SK-N-MC (cell line): ENCODE measurements around the gene MS4A6A.

Experiments used
- EZH2 ChIP-seq: fragments of 200-600 bp; sonication (generic); IDR thresholded peaks from one replicate; pipeline ENCODE4 v1.6.1; 2017; ENCODE audit warnings: antibody characterized with exemption
- FOXP2 ChIP-seq: optimal IDR thresholded peaks from 2 replicates; pipeline ENCODE3; 2011; ENCODE audit warnings: mild to moderate bottlenecking, moderate library complexity; ENCODE audit not compliant: insufficient read depth; ENCODE audit errors: extremely low read length, control extremely low read depth
- POLR2AphosphoS5 ChIP-seq: IDR thresholded peaks from 2 replicates; pipeline ENCODE4 v1.6.1; 2012; ENCODE audit warnings: mild to moderate bottlenecking, low read depth, low read length, borderline replicate concordance

DNA sequence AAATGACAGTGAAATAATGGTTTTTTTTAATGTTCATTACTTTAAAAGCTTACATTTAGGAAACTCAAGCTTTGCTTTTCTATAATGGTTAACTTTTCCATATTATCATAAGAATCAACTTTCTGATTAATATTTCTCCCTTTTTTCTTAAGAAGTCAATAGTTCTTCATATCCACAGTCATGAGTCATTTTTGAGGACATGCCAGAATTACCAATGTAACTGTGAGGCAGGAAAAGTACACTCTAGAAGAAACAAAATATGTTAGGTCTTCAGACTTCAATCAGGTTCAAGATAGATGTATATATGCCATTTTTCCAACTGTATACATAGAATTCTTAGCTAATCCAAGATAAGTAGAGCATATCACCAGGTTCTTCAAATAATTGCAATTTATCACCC lies 10.9 kb downstream of the MS4A6A start:
- TF ChIP-seq EZH2 = no peak
- no peak for TF ChIP-seq POLR2AphosphoS5
- no peak for TF ChIP-seq FOXP2
